SK-MEL-5 (cell line): ENCODE measurements around the gene MAP2K7. TPM values are rescaled to one million over a fixed set of nuclear protein-coding genes. Genes with fewer than 3 reads are reported as not detected.
"Not testable (repeated sequence)": the region's sequence is repeated elsewhere in the genome, so short reads cannot be mapped to it uniquely, and the experiment has no call there.

Experiments
- DNase-seq: peaks from one replicate; pipeline ENCODE4 v3.0.0-alpha.2; 2016; ENCODE audit warnings: low read depth, low spot score
- in situ Hi-C: cut with HindIII; loops from 2 replicates; pipeline ENCODE4 v1.10.0; 2016; ENCODE audit warnings: low sequenced_read_pairs, high pct_unique_total_duplicates, low pct_unique_long_range_greater_than_20kb
- total RNA-seq: library from RNA; depleted of rRNA; stranded (reverse); fragments of >200 nt; shearing (Covaris generic); gene quantifications from 2 replicates; pipeline ENCODE4 v1.2.3, GENCODE V29; 2014

The MAP2K7 gene
- total RNA-seq, 1 experiment from 2014 or later = 6.4 TPM

DNA sequence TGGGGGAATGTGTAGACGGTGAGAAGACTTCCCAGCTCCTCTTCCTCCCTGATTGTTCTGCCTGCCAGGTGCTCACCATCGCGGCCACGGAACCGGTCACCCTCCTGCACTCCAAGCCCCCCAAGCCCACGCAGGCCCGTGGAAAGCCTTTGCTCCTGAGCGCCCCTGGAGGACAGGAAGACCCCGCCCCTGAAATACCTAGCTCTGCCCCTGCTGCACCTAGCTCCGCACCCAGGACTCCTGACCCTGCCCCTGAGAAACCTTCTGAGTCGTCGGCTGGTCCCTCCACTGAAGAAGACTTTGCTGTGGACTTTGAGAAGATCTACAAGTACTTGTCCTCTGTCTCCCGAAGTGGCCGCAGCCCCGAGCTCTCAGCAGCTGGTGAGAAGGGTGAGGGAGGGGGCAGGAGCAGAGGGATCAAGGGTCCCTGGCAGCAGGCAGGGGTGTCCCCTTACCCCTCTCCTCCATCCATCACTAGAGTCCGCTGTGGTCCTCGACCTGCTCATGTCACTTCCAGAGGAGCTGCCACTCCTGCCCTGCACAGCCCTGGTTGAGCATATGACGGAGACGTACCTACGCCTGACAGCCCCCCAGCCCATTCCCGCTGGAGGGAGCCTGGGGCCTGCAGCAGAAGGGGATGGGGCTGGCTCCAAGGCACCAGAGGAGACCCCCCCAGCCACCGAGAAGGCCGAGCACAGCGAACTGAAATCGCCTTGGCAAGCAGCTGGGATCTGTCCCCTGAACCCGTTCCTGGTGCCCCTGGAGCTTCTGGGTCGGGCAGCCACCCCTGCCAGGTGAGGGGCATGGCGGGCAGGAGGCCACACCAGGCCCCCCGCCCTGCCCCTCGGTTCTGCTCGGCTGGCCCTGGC is 18.5 kb downstream of the MAP2K7 start:
- no peak for DNase-seq
- in situ Hi-C loops = no loop called here

DNA sequence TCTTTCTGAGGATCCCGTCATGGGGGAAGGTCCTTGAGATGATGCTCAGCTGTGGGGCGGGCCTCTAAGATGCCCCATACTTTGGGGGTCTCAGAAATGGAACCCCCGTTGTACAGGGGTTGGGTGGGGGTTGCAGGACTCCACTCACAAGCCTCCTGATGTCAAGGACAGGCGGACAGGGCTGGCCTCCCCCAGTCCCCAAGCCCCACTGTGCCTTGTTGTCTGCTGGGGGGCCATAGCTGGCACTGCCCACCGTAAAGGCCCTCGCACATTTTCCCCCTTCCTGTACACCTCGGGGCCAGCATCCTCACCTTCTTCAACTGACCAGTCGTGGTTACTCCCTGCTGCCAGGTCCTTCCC is 19.1 kb downstream of the MAP2K7 start:
- DNase-seq = no peak
- in situ Hi-C loops = no loop called here

DNA sequence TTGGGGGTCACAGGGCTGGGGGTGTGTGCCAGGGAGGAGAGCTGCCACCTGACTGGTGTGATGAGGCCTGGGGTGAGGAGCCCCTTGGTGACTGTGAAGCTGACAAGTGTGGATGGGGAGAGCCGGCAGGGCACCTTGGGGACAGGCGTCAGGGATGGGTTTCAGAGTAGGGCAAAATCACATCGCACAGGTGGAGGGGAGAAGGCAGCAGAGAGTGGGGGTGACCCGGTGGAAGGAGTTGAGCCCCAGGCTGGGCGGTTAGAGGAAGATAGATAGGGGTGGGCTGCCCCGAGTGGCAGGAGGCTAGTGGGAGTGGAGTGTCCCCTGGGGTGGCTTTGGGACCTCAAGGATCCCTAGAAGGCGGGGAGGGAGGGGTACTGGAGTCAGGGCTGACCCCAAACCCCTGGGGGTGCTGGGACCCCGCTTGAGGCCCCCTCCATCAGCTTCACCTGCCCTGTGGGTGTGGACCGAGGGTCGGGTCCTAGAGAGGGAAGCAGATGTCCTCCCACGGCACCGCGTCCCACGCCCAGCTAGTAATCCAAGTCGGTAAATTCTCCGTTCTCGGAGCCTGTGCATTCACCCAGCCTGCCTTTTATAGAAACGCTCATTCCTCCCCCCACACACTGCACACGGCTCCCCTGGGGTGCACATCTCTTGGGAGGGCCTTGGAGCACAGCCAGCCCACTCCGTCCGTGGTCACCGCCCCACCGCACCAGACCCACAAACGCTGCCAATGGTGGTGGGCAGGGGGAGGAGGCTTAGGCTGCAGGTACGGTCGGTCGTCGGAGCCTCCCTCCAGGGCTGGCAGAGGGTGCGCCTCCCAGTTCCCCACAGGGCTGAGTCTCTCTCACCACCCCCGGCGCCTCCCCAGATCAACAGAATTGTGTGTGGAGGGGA is 19.9 kb downstream of the MAP2K7 start:
- in situ Hi-C loops = no loop called here

DNA sequence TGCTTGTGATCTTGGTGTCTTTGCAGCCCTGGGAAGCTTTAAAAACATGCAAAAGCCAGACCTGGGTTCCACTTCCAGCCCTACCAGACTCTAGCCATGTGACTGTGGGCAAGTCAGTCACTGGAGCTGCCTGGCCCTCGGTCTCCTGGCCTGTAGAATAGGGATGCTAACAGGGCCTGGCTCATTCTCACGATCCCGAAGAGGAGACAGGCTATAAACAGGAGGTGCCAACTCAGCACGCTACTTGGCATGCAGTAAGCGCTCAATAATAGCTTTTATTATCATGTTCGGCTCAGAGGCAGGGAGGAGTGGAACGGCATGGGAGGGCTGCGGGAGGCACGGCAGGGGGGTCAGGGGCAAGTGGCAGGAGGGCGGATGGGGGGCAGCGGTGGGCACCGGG is 20.6 kb downstream of the MAP2K7 start:
- in situ Hi-C loops = no loop called here
- DNase-seq = no peak

More for the DNA sequence above, 19.9 kb downstream of the MAP2K7 start:
- no peak for DNase-seq

DNA sequence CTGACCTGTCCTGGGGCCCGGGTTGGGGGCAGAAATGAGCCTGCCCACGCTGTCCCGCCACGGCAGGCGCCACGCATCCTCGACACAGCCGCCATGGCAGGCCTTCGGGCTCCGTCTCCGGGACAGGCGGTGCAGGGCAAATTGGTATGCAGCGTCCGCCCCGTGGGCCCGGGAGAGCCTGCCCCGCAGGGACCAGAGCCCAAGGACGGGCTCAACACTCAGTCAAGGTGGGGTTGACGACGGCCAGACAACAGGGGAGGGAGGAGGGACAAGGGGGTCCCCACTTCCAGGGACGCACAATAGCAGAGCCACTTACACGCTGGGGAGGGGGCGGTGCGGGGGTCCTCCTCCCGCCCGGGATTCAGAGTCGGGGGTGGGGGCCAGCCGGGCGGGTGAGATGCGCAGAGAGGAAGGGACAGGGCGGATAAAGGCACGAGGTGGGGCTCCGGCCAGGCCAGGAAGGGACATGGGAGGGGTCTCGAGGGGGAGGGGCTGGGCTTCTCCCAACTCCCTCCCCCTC is 21.0 kb downstream of the MAP2K7 start:
- in situ Hi-C loops = no loop called here
- DNase-seq = no peak

DNA sequence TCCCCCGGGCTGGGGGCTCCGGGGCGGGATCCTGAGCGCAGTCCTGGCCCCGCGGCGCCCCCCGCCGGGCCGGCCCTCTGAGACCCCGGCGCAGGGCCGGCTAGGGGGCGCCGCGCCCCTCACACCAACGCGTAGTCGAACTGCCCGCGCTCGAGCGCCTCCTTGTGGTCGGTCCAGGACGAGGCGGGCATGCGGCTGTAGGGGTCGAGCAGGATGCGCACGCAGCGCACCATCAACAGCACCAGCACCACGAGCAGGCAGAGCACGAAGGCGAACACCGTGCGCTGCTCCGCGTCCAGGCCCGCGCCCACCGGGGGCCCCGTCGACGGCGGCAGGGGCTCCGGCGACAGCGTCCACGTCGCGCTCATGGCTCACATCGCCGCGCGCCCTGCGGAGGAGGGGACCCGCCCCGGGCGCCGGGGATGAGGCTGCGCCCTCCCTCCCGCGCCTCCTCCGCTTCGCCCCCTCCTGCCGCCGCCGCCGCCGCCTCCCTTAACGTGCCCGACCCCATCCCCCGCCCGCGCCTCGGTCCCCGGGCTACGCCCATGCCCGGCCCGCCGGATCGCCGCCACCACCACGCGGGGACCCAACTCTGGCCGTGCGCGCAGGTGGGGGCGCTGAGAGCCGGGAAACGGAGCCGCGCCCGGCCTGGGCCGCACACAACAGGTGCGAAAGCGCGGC is 21.6 kb downstream of the MAP2K7 start:
- in situ Hi-C loops = no loop called here
- peak; percentile 73 for DNase-seq

DNA sequence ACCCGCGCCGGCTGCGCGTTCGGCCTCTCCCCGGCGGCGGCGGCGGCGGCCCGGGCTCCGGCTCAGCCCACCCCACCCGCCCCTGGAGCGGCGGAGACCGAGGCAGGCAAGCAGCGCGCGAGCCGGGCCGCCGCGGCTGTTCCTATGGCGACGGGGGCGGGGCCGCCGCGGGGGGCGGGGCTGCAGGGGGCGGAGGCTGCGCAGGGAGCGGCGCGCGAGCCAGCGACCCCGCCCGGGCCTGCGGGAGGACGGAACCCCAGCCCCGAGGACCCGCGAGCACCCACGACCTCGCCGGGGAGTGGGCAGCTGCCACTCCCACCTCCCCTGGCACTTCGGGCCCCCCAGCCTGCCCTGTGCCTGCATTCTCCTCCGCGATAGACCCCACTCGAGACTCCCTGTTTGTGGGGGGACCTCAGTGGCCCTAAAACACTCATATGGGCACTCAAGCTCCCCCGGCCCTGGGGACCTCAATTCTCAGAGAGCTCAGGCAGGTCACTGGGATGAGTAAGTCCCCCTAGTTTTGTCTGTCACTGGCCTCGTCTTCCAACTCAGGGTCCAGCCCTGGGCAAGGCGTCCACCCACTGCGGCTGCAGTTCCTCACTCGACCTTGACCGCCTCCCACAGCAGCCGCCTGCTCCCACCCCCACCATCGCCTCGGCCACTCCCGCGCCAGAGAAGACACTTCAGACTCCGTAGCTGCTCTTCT is 22.5 kb downstream of the MAP2K7 start, which contains the start of gene CTXN1:
Gene CTXN1 (minus strand): TSS at position 115 of the 706 bp plus-strand sequence. CDS start 597 bp downstream, outside the sequence.
- DNase-seq = peak; percentile 42
- in situ Hi-C loops = no loop called here

DNA sequence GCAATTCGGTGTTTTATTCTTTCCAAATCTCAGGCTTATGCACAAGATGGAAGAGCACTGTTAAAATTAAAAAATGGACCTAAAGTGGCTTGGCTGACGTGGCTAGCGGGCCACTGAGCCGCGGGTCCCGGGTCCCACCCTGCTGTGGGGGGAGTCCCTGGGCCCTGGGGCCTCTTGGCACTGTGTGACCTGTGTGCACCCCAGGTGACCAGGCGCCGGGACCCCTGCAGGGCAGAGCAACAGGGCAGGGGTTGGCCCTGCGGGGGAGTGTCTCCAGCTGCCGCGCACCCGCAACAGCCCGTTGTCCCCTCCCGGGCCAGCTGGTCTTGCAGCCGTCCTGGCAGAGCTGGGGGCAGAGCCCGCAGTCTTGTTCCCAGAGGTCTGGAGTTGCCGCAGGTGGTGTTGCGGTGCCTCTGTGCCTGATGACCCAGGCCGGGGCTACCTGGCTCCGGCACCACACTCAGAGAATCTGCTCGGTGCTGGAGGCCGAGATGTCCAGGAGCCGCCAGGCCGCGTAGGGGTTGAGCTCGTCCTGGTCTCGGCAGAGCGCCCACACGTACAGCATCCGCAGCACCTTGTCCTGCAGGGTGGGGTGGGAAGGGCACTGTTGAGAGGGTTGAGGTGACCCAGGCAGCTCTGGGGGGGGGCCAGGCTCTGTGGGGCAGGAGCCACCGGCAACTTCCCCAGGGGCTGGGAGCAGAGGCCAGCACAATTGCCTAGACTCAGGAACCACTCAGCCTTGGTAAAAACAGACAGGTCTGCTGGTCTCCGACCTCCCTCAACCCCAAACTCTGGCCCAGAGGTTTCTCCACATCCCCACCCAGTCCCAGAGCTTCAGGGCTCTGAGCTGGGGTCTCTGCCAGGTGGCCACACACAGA is 23.3 kb downstream of the MAP2K7 start:
- in situ Hi-C loops = no loop called here
- DNase-seq = no peak

DNA sequence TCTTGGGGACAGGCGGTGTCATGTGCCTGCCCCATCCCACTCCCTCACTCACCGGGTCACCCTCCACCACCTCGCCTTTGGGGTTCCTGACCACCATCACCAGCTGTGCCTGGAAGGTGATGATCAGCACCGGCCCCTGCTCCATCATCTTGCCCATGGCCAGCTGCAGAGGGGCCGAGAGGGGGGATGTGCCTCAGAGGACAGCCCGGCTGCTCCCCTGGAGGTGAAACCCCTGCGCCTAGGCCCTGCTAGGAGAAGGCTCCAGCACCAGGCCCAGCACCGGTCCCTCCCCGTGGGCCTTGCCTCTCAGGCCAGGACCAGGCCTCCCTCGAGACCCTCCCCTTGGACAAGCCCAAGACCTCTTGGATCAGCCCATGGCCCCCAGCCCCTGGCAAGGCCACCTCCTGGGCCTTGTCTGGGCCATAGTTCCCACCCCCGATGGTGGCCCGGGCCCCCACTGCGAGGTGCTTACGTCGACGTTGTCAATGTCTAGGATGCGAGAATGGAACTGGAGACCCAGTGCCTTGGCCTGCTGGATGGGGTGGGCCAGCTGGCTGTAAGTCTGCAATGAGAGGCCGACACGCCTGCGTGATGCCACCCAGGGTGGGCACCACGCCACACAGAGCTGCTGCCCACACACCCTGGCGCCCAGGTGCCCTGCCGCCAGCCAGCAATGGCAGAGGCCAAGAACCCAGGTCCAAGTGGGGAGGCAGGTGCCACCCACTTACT is 24.1 kb downstream of the MAP2K7 start:
- no peak for DNase-seq
- in situ Hi-C loops = no loop called here

DNA sequence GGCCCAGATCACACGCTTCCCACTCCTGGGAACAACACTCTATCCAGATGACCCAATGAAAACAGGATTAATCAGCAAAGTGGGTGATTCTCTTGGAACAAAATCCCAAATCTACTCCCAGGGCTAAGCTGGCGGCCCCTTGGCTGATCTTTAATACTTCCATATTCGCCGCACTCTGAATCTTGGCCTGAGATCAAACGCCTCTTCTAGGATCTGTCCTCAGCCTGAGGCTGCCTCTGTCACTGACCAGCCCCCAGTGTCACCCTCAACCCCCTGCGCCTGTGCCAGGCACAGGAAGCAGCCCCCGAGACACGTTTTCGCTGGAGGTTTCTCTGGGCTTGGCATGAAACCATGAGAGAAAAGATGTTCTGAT is 24.6 kb downstream of the MAP2K7 start:
- in situ Hi-C loops = no loop called here
- DNase-seq = no peak

DNA sequence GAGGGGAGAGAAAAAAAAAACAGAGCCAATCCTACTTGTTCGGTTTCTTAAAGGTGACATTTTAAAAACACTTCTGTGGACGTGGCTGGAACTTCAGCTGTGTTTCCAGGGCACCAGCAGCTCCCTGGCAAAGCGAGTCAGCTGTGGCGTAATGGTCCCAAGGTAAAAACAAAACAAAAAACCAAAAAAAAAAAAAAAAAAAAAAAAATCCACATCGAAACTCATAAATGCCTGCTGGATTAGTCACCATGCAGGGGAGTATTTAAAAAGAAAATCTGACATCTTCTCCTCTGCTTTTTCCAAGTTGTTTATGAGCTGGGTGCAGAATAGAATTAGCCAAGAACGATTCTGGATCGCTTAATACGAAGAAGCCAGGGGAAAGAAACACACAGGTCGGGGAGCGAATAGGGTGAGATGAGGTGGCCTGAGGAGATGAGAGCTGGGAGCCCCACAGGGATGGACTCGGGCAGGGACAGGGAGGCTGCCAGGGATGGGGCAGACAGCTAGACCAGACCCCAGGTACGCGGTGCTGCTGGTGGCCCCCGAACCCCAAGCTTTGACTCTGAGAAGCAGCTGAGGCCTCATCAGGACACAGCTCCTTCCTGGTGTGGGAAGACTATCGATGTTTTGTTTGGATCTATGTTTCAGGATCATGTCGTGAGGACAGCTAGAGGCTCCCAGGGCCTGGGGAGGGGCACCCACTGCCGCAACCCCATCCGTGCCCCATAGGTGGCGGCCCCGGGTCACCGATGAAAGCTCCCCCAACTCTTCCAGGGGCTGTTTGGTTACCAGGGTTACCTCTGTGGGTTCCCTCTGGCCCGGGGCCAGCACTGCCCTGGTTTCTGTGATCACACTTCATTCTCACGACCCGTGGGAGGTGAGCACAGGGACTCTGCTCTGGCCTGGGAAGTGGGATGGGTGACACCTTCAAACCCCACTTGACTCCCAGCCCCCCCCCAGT is 25.3 kb downstream of the MAP2K7 start:
- in situ Hi-C loops = no loop called here
- DNase-seq = peak; percentile 40

DNA sequence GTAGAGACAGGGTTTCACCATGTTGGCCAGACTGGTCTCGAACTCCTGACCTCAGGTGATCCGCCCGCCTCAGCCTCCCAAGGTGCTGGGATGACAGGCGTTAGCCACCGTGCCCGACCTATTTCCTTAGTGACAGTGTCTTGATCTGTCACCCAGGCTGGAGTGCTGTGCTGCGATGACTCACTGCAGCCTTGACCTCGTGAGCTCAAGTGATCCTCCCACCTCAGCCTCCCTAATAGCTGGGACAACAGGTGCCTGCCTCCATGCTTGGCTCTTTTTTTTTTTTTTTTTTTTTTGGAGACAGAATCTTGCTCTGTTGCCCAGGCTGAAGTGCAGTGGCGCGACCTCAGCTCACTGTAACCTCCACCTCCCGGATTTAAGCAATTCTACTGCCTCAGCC is 26.4 kb downstream of the MAP2K7 start:
- DNase-seq, in situ Hi-C loops: not testable (repeated sequence)

DNA sequence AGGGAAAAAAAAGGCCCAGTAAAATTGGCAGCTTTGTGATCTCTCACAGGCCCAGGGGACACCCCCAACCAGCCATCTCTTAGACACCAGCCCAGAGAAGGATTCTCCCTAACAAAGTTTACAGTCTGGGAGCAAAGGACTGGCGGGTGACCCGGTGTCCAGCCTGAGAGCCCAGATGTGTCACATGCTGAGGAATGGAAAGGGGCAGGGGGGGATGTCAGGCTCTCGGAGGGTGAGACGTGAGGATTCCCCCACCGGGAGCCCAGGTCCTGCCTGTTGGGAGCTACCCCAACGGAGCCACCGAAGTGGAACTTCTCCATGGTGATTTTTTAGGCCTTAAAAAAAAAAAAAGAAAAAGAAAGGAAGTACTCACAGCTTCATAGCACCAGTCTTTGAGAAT is 27.1 kb downstream of the MAP2K7 start:
- DNase-seq = no peak
- in situ Hi-C loops = no loop called here

DNA sequence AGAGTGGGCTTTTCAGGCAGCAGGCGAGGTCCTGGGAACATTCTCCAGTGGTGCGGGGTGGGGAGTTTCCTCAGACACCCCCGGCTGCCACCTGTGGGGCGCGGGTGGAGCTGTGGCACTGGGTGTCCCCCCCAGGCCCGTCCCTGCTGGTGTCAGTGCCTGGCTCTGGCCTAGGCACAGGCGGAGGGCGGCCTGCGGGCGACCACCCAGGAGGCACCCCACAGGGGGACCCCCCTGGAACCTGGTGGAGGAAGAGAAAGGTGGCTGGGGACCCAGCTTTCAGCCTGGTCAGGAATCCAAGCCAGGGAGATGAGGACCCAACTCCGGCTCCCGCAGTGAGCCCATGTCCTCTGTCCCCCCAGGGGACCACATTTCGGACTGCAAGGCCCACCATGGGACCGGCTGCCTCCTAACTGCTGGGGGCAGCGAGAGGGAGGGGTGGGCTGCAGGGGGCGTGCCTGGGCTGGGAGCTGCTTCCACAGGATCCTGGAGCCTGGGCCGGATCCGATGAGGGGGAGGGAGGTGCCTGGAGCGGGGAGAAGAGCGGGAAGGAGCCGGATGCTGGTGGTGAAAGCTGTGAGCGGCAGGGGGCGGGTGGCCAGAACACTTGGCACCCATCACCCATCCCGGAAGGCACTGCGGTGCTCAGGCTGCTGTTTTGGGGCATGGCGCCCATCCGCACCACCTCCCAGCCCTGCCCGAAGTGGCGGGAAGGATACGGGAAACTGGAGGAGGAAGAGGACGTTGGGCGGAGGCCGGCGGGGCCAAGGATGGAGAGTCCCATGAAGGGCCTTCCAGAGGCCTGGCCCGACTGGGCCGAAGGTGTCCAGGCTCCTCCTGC is 27.8 kb downstream of the MAP2K7 start:
- in situ Hi-C loops = no loop called here
- no peak for DNase-seq
